ENCODE data around the gene DUSP8.

Gene DUSP8

DNA sequence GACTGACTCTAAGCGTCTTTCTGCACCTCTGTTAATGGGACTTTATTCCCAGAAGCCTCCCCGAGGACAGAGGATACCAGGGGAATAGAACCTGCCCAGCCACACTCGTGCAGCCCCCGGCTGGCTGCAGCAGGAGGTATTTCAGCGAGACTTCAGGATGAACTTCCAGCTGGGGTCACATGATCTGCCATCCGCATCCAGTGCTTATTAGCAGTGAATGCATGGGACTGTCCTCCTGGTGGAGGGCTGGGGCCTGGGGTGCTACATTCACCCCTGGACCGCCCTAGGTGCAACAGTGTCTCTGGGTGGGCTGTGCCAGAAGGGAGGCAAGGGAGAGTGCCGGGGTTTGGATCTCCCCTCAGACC, 1.6 kb downstream of the DUSP8 start:
- peak overlapping the region; percentile 94 for H3K27ac ChIP-seq
- TF ChIP-seq ZFX (IDR thresholded peaks at IDR 0.05; ENCODE audit: borderline replicate concordance): no peak
- TF ChIP-seq, protein P1, sequence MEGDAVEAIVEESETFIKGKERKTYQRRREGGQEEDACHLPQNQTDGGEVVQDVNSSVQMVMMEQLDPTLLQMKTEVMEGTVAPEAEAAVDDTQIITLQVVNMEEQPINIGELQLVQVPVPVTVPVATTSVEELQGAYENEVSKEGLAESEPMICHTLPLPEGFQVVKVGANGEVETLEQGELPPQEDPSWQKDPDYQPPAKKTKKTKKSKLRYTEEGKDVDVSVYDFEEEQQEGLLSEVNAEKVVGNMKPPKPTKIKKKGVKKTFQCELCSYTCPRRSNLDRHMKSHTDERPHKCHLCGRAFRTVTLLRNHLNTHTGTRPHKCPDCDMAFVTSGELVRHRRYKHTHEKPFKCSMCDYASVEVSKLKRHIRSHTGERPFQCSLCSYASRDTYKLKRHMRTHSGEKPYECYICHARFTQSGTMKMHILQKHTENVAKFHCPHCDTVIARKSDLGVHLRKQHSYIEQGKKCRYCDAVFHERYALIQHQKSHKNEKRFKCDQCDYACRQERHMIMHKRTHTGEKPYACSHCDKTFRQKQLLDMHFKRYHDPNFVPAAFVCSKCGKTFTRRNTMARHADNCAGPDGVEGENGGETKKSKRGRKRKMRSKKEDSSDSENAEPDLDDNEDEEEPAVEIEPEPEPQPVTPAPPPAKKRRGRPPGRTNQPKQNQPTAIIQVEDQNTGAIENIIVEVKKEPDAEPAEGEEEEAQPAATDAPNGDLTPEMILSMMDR (IDR thresholded peaks at IDR 0.05): no peak

DNA sequence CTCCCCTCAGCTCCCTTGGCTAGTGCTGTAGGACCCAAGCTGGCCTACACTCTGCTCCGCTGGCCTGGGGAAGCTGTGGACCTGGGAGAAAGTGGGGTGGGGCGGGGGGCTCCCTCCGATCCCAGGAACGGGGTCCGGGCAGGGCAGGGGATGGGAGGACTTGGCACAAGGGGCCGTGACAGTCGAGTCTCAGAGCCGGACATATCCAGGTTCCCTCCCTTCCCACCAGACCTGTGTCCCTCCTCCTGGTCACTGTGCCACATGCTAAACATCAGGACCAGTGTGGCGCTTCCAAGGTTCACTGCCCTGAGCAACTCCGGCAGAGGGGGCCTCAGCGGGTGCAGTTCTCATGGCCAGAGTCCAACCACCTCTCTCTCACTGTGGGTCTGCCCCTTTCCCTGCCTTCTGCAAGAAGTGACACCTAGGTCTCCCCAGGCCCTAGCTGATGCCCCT, 2.0 kb downstream of the DUSP8 start:
- TF ChIP-seq, protein P1 (IDR thresholded peaks at IDR 0.05): no peak
- TF ChIP-seq ZFX (IDR thresholded peaks at IDR 0.05; ENCODE audit: borderline replicate concordance): no peak

DNA sequence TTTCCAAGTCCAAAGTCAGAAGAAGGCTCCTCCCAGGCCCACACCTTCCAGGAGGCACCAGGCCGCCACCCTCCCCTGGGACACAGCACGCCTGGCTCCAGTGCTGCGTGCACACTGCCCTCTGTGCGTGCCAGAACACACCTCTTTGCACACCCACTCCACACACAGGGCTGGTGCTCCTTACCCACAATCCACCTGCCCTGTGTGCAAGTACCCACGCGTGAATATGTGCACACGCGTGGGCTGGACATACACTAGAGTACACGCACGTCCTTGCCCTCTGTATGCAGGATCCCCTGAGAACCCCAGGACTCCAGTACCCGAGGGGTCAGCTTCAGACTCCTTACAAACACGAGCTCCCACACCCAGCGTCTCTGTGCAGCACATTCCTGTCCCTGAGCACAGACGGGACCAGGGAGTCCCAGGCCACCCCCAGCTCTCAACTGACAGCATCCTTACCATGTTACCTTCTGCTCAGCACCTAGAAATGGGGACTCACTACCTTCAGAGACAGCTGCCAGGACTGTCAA, 2.8 kb downstream of the DUSP8 start:
- no peak for TF ChIP-seq ZFX (IDR thresholded peaks at IDR 0.05; ENCODE audit: borderline replicate concordance)
- TF ChIP-seq, protein P1 (IDR thresholded peaks at IDR 0.05): no peak

More for the DNA sequence above, 2.0 kb downstream of the DUSP8 start:
- peak overlapping the region; percentile 94 for H3K27ac ChIP-seq

DNA sequence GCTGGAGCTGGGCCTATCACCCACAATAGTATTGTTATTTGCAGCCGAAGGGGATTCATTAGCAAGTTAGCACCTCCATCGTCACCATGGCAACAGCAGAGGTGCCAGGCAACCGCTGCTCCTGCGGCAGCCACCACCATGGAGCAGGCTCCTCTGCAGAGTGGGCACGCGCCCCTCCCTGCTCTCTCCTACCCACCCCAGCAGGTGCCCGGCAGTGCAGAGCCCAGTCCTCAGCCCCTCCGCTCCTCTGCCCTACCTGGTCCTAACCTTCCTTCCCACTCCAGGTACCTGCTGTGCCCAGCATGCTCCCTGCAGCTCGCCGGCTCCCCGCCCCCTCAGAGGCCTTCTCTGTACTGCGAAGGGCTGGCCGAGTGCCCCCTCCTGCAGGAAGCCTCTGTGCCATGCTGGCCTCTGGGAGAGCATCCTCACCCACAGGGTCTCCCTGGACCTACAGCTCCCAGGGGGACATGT, 3.6 kb downstream of the DUSP8 start:
- peak overlapping the region; percentile 40; the same call in 1 of the 2 replicates for H3K27ac ChIP-seq
- TF ChIP-seq, protein P1 (IDR thresholded peaks at IDR 0.05): no peak
- TF ChIP-seq ZFX (IDR thresholded peaks at IDR 0.05; ENCODE audit: borderline replicate concordance): no peak

More for the DNA sequence above, 2.8 kb downstream of the DUSP8 start:
- H3K27ac ChIP-seq: peak overlapping the region; percentile 40

DNA sequence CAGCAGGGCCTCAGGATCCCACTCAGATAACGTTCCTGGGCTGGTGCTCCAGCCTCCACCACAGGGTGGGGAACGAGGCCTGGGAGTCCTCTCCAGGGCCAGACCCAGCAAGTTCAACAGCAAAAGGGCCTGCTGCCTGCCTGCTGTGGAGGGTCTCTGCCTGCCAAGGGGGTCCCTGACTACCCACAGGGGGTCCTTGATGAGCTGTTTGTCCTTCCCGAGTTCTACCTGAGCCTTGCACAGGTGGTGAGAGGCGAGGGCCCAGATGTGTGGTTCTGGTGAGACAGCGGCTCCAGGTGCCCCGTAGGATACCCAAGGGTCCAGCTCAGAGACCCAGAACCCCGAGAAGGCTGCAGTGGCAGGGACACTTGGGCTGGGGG, 4.4 kb downstream of the DUSP8 start:
- H3K27ac ChIP-seq: no peak overlapping the region
- TF ChIP-seq ZFX (IDR thresholded peaks at IDR 0.05; ENCODE audit: borderline replicate concordance): no peak
- TF ChIP-seq, protein P1 (IDR thresholded peaks at IDR 0.05): no peak

DNA sequence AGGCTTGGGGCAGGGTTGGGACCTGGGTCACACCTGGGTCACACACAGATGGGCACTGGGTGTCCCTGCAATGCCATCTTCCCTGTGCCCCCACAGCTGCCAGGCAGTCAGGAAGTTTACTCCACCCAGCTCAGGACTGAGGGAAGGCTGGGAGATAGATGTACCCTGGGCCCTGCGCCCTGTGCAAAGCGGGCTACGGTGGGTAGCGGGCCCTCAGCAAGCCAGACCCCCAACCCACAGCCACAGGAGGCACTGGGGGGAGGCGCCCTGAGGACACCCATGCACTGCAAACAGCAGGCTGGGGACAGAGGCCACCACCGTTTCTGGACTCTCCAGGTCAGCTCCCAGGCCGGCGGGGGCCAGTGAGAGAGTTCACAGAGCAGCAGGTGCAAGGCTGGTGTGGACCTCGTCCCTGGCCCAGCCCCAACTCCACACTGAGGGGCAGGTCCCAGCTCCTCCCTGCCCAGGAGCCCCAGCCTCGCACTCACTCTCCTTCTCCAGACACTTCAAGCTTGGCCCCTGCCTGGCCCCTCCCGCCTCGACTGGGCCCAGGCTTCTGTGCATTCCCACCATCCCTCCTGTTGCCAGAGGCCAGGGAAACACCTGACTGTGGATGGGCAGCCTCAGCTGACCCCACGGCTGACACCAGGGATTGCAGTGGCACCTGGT, 4.9 kb downstream of the DUSP8 start:
- H3K27ac ChIP-seq: no peak overlapping the region
- TF ChIP-seq, protein P1 (IDR thresholded peaks at IDR 0.05): peak; percentile 10; the same call in 1 of the 2 replicates
- TF ChIP-seq ZFX (IDR thresholded peaks at IDR 0.05; ENCODE audit: borderline replicate concordance): no peak

DNA sequence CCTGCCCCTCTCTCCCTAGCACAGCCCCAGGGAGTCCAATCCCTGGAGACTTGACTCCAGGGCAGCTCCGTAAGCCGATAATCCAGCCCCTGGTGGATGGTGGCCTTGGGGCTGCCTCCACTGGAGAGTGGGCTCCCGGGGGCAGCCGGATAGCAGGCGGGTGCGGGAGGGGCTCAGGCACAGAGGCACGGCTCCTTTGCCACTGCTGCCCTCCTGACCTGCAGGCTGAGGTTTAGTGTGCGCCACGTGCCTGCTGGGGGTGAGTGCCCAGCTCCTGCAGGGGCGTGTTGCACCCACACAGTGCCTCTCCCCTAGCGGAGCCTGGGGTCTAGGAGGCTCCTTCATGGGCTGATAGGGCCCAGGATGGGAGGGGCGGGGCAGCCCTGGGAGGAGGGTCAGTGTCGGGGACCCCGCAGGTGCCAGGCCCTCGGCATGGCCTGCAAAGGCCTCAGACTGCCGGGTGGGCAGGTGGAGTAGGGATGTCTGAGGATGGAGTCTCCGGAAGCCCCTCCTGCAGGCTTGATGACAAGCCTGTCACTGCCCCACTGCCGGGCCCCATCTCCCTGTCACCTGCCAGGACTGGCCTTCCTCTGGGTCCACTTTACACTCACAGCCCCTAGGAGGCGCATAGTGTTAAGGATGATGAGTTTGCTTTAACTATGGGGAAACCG, 5.6 kb downstream of the DUSP8 start:
- no peak overlapping the region for H3K27ac ChIP-seq
- TF ChIP-seq ZFX (IDR thresholded peaks at IDR 0.05; ENCODE audit: borderline replicate concordance): no peak
- TF ChIP-seq, protein P1 (IDR thresholded peaks at IDR 0.05): peak; percentile 33; the same call in 1 of the 2 replicates

All from 22Rv1 (cell line).